Spleen (tissue), 11 donors: ENCODE results near the gene CDK7. TPM values are rescaled to one million over a fixed set of nuclear protein-coding genes. Genes with fewer than 3 reads are reported as not detected.

ENCODE experiments used
- DNase-seq: peaks from one replicate; pipeline ENCODE4 v3.0.0-alpha.2; 2020
- H3K27ac ChIP-seq, 8 donors: fragments of 200-600 bp; sonication (generic) in 7 of 8; 1 replicate in 4 of 8; 2 replicates in 4 of 8; pipeline versions ENCODE4 v1.5.0 to v1.8.0; 2016 to 2021; ENCODE audit warnings: inconsistent platforms in 4 of 8, mild to moderate bottlenecking in 4 of 8, moderate library complexity in 1 of 8
- H3K27me3 ChIP-seq, 7 donors: fragments of 200-600 bp; sonication (generic) in 6 of 7; replicated peaks in 1 of 7; 1 replicate in 4 of 7; 2 replicates in 3 of 7; pipeline versions ENCODE4 v1.5.0 to v1.8.0; 2016 to 2021; ENCODE audit warnings: inconsistent platforms in 3 of 7, mild to moderate bottlenecking in 1 of 7
- H3K36me3 ChIP-seq, 6 donors: fragments of 200-600 bp; sonication (generic) in 5 of 6; 1 replicate in 4 of 6; 2 replicates in 2 of 6; pipeline versions ENCODE4 v1.5.0 to v1.8.0; 2016 to 2021; ENCODE audit warnings: inconsistent platforms in 2 of 6
- H3K4me1 ChIP-seq, 6 donors: fragments of 200-600 bp; sonication (generic) in 5 of 6; 1 replicate in 3 of 6; 2 replicates in 3 of 6; pipeline versions ENCODE4 v1.5.0 to v1.8.0; 2016 to 2021; ENCODE audit warnings: inconsistent platforms in 3 of 6
- H3K4me3 ChIP-seq, 8 donors: fragments of 200-600 bp; sonication (generic) in 7 of 8; 1 replicate in 4 of 8; 2 replicates in 4 of 8; pipeline versions ENCODE4 v1.5.0 to v1.8.0; 2016 to 2021; ENCODE audit warnings: inconsistent platforms in 4 of 8, mild to moderate bottlenecking in 4 of 8, moderate library complexity in 2 of 8
- H3K9me3 ChIP-seq, 8 donors: fragments of 200-600 bp; sonication (generic) in 7 of 8; 1 replicate in 4 of 8; 2 replicates in 4 of 8; pipeline versions ENCODE4 v1.5.0 to v1.8.0; 2016 to 2021; ENCODE audit warnings: inconsistent platforms in 4 of 8
- CTCF ChIP-seq, 11 experiments: fragments of 200-600 bp in 7 of 11; fragments of 450-650 bp in 4 of 11; sonication (generic) in 4 of 11; IDR thresholded peaks in 8 of 11; conservative IDR thresholded peaks in 3 of 11; 1 replicate in 7 of 11; 2 replicates in 4 of 11; pipeline versions ENCODE4 v1.4.0 to v1.8.0; 2016 to 2021; ENCODE audit warnings: antibody characterized with exemption in 11 of 11, inconsistent platforms in 4 of 11, mild to moderate bottlenecking in 1 of 11
- POLR2A ChIP-seq, 3 donors: fragments of 450-650 bp; IDR thresholded peaks; one replicate each; pipeline ENCODE4 v1.5.1; 2017; ENCODE audit warnings: antibody characterized with exemption in 3 of 3, mild to moderate bottlenecking in 1 of 3
- POLR2AphosphoS5 ChIP-seq, 3 donors: sonication (generic); formaldehyde crosslinking; IDR thresholded peaks; one replicate each; pipeline ENCODE4 v1.5.1; 2017; ENCODE audit warnings: antibody characterized with exemption in 3 of 3
- WGBS, 5 donors: extraction: QIAGEN DNeasy Blood & Tissue Kit in 3 of 5; methylation state at CpG; one replicate each; pipeline versions ENCODE4 v1.1.5 to v1.1.7; 2013 to 2018; 5-methylcytosine and 5-hydroxymethylcytosine counted together
- intact Hi-C: fragments of 100-400 bp; cut with DNase I; formaldehyde crosslinking; loops from one replicate; pipeline ENCODE4 v1.15.0; 2023; ENCODE audit warnings: low total_unique reads
- polyA plus RNA-seq, 3 donors: library from polyadenylated mRNA; stranded (reverse); fragments of 200-250 nt; gene quantifications; one replicate each; pipeline ENCODE4 v1.2.1, GENCODE V29; 2013
- total RNA-seq, 7 donors: library from RNA; depleted of rRNA in 3 of 7; stranded (reverse); fragments of >200 nt in 3 of 7; fragmentation: NEBNext Ultra II Directional in 4 of 7; extraction: Animal tissue kit (Norgen Biotek cat#: 25700) in 4 of 7; gene quantifications; one replicate each; pipeline versions ENCODE4 v1.1.0 to v1.2.1, GENCODE V29; 2016 to 2021
- donor health status: healthy with polysubstance abuse.
- donor health status: DM: no; HTN: no; CAD: no; lungs with moderate emphysema.
- donor health status: DM: no; HTN: no; CAD: no.
- donor health status: Bipolar disorder and iron deficiency.
- donor health status: healthy.
- donor health status: DM: no; HTN: no; CAD: no.
- donor health status: DM: yes; HTN: yes; CAD: no.

CDK7 gene
- total and polyA plus RNA-seq, 10 donors, result 12.9 to 21.9 (median 17.9) TPM

DNA sequence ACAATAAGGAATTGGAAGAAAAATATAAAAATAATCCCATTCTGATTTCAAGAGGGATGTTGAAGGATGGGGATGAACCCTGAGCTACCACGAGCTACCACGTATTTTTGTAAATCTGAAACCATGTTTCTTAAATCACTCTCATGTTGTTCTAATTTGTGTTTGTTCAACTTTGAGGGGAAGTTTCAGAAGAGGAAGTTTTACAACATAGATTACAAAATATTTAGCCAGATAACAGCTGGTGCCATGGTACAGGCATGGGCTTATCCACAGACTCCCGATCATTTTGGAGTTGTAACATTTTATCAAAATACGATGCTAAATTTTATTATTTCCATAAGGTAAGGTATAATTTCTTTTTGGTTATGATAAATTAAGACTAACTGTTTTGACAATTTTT lies 82.7 kb downstream of the CDK7 start:
- no peaks in the 10 kb centered on the region for H3K27me3 ChIP-seq
- WGBS, 5 donors, result 45 to 80% (median 68%) methylated on average over 4 of the region's 4 CpGs
- H3K36me3 ChIP-seq, result peaks cover 0 to 65% (median 13%) of the 10 kb centered on the region in 6 donors
- H3K4me1 ChIP-seq, result peaks cover 0 to 11% (median 0%) of the 10 kb centered on the region in 6 donors
- H3K9me3 ChIP-seq, result no peaks in the 10 kb centered on the region
- peak overlapping the region in 1 of 8 donors; percentile 41 for H3K4me3 ChIP-seq
- peak overlapping the region in 7 of 8 donors; percentile 33 to 88 (median 77) for H3K27ac ChIP-seq
- TF ChIP-seq POLR2AphosphoS5 (IDR thresholded peaks at IDR 0.05) (no peak), CTCF (IDR thresholded peaks at IDR 0.05 in 8 of 11, conservative IDR thresholded peaks at IDR 0.05 in 3 of 11) (no peak), POLR2A (IDR thresholded peaks at IDR 0.05) (no peak)
- DNase-seq, result no peak
- intact Hi-C loops, result no loop called here

DNA sequence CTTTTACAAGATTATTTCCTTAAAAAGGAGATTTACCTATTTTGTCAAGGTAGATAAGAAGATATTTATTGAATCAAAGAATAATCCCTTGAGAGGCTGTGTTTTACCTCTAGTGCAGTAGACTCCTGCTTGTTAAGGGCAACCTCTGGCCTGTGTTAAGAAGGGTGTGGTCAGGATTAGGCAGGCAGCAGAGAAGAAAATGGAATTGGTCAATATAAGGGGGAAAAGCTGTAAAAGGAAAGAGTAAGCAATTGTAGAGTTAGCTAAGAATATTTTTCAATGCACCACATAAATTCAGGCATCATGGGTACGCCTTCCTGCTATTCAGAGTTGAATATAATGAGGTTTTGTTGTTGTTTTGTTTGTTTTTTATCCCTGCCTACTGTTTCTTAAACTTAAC lies 91.7 kb downstream of the CDK7 start:
- WGBS, 5 donors, result 63 to 97% (median 90%) methylated on average over 1 of the region's 1 CpG
- intact Hi-C loops, result no loop called here

More for the DNA sequence above, 91.7 kb downstream of the CDK7 start:
- H3K4me1 ChIP-seq, result peaks cover 0 to 2% (median under 1%) of the 10 kb centered on the region in 6 donors
- H3K27me3 ChIP-seq, result no peaks in the 10 kb centered on the region
- H3K9me3 ChIP-seq, result no peaks in the 10 kb centered on the region
- H3K27ac ChIP-seq, result peak overlapping the region in 1 of 8 donors; percentile 31
- TF ChIP-seq CTCF (IDR thresholded peaks at IDR 0.05 in 8 of 11, conservative IDR thresholded peaks at IDR 0.05 in 3 of 11), result no peak
- TF ChIP-seq POLR2A (IDR thresholded peaks at IDR 0.05), result no peak
- TF ChIP-seq POLR2AphosphoS5 (IDR thresholded peaks at IDR 0.05), result no peak
- DNase-seq, result no peak
- H3K36me3 ChIP-seq, result no peaks in the 10 kb centered on the region
- no peak overlapping the region for H3K4me3 ChIP-seq

Other genes starting within 250 kb of the CDK7 start
- 10 to 100 TPM; 30.3 to 53.4 (median 38.3) TPM for gene SLC30A5, start 140.9 kb upstream of the CDK7 start, total RNA-seq
- 10 to 100 TPM; 24.3 to 30.6 (median 24.7) TPM for gene SLC30A5, start 140.9 kb upstream of the CDK7 start, polyA plus RNA-seq
- 10 to 100 TPM in 4 of 7 donors, 1 to 10 TPM in 3; 4.5 to 22.6 (median 11.8) TPM for gene CCNB1, start 67.7 kb upstream of the CDK7 start, total RNA-seq
- gene CCNB1, start 67.7 kb upstream of the CDK7 start, polyA plus RNA-seq, result 10 to 100 TPM in 2 of 3 donors, 1 to 10 TPM in 1; 3.7 to 22.6 (median 10.6) TPM
- gene CENPH, start 45.3 kb upstream of the CDK7 start, total RNA-seq, result 1 to 10 TPM; 4.7 to 9.1 (median 7.8) TPM
- gene CENPH, start 45.3 kb upstream of the CDK7 start, polyA plus RNA-seq, result 10 to 100 TPM in 1 of 3 donors, 1 to 10 TPM in 2; 8.6 to 15.6 (median 9.1) TPM
- gene CCDC125, start 97.9 kb downstream of the CDK7 start, total RNA-seq, result 10 to 100 TPM in 5 of 7 donors, 1 to 10 TPM in 2; 9.5 to 18.6 (median 11.0) TPM
- gene CCDC125, start 97.9 kb downstream of the CDK7 start, polyA plus RNA-seq, result 1 to 10 TPM; 2.2 to 3.9 (median 2.5) TPM
- gene AK6, start 134.6 kb downstream of the CDK7 start, total RNA-seq, result 10 to 100 TPM; 16.9 to 31.7 (median 24.0) TPM
- 10 to 100 TPM; 28.1 to 39.7 (median 30.6) TPM for gene AK6, start 134.6 kb downstream of the CDK7 start, polyA plus RNA-seq
- 10 to 100 TPM; 33.5 to 38.9 (median 36.2) TPM for gene TAF9, start 134.6 kb downstream of the CDK7 start, total RNA-seq
- gene TAF9, start 134.6 kb downstream of the CDK7 start, polyA plus RNA-seq, result 10 to 100 TPM; 51.5 to 61.6 (median 60.1) TPM
- gene RAD17, start 134.9 kb downstream of the CDK7 start, total RNA-seq, result 10 to 100 TPM; 15.2 to 28.5 (median 21.4) TPM
- 10 to 100 TPM; 13.0 to 16.9 (median 15.2) TPM for gene RAD17, start 134.9 kb downstream of the CDK7 start, polyA plus RNA-seq
- gene MARVELD2, start 180.2 kb downstream of the CDK7 start, total RNA-seq, result 1 to 10 TPM in 4 of 7 donors, under 1 TPM in 3; 0.26 to 1.9 (median 1.1) TPM
- gene MARVELD2, start 180.2 kb downstream of the CDK7 start, polyA plus RNA-seq, result under 1 TPM; 0.02 to 0.13 (median 0.12) TPM